NCI-H2196 treated with DMSO at 0.1 percent for 48 hours (cell line): Measurements from ENCODE around the gene HSD11B1L.
A peak's percentile ranks its signal among the peaks of the same experiment; 100 is the strongest.

ENCODE experiments used
- DNase-seq: peaks from one replicate; lab custom pipeline; 2025; ENCODE audit not compliant: unreplicated experiment; lab: John Stamatoyannopoulos, UW

Gene HSD11B1L, protein sequence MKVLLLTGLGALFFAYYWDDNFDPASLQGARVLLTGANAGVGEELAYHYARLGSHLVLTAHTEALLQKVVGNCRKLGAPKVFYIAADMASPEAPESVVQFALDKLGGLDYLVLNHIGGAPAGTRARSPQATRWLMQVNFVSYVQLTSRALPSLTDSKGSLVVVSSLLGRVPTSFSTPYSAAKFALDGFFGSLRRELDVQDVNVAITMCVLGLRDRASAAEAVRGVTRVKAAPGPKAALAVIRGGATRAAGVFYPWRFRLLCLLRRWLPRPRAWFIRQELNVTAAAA

DNA sequence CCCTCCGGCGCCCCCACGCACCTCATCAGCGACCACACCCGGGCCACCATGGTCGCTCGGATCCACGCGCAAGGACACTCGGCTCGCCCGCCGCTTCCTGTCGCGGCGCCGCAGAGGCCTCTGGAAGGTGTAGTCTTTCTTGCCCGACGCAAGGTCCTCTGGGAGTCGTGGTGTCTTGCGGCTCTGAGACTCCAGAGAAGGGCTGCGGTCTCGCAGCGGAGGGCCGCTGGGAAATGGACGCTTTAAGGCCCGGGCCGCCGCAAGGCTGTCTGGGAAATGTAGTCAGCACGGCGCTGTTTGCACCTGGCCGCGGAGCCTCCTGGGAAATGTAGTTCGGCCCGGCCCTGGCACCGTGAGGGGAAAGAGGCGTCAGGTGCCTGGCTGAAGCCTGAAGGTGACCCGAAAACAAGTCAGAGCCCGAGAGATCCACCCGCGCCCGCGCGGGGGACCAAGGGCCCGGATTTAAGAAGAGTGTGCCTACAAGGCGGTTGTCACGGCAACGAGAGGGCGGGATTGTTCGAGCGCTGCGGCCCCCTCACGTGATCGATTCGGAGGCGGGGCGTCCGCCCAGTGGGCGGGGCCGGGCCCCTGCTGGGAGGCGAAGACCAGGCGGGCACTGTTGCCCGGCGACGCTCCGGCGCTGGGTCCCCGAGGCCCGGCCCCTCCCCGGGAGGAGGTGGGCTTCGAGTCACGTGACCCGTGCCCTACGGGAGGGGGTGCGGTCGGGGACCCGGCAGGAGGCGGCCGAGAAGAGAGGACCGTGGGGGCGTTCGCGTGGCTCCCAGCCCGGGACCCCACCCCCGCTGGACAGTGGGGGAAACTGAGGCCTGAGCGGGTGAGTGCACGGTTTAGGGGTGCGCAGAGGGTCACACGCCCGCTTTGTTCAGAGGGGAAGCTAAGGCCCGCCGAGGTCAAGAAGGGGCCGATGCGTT, at the start of gene HSD11B1L, which contains the start of gene MICOS13:
HSD11B1L (plus strand) TSS at position 591 of the 932 bp plus-strand sequence. CDS start 3,806 bp downstream, outside the sequence.
MICOS13 (minus strand) TSS at position 80 of the 932 bp plus-strand sequence; CDS start at position 50, 30 bp downstream.
- peak; percentile 95 for DNase-seq

DNA sequence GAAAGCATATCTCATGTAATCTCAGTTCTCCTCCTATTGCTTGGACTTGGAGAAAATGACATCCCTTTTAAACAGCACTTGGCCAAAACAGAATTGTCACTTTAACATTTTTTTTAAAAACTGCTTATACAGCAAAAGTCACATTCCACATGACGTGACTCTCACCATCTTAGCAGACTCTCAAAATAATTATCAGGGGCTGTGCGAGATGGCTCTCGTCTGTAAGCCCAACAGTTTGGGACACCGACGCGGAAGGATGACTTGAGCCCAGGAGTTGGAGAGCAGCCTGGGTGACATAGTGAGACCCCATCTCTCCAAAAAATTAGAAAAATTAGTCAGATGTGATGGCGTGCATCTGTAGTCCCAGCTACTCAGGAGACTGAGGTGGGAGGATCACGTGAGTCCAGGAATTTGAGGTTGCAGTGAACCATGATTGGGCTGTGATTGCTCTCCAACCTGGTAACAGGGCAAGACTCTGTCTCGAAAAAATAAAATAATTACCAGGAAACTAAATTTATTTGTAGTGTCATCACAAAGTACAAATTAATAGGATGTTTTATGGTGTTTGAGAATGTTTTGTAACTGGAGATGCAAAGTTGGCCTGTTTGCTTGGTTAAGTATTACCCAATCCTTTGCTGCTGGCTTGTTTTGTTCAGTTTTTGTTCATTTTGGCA, 49.1 kb upstream of the HSD11B1L start:
- no peak for DNase-seq

DNA sequence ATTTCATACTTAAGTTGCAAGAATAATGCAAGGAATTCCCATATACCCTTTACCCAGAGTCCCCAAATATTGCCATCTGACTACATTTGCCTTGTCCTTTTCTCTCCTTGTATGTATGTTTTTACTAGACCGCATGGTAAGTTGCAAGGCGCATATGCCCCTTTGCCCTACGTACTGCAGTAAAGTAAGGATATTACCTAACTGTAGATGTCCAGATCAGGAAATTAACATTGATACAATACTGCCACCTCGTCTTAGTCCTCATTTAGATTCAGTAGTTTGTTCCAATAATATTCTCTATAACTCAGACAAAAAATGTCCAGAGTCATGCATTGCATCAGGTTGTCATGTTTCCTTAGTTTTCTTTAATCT, 48.6 kb upstream of the HSD11B1L start:
- DNase-seq: no peak

DNA sequence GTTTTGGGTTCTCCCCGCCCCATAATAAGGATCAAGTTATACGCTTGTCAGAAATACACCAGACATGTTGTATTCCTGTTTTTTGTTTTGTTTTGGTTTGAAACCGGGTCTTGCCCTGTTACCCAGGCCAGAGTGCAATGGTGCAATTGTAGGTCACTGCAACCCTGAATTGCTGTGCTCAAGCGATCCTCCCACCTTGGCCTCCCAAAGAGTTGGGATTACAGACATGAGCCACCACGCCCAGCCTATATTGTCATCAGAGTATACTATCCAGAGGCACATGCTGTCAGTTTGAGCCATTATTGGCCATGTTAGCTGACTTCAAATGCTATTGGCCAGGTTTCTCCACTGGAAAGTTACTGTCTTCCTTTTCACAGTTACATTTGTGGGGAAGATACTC, 48.2 kb upstream of the HSD11B1L start:
- DNase-seq: no peak

DNA sequence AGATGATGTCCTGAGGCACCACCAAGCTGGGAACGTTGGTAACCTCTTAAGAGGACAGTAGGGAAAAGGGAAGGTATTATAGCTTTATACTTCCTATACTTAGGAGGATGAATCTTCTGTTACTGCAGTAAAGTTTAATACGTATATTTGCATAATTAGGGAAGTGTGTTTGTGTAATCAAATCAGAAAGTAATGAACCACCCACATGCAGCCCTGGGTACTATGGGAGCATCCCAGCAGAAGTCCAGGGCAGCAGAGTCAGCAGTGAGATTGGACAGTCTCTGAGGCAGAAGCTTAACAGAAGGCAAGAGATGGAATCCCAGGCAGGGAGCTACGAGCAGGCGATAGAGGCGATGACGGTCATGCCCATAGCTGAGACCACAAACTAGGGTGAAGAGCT, 45.4 kb upstream of the HSD11B1L start:
- DNase-seq: no peak

DNA sequence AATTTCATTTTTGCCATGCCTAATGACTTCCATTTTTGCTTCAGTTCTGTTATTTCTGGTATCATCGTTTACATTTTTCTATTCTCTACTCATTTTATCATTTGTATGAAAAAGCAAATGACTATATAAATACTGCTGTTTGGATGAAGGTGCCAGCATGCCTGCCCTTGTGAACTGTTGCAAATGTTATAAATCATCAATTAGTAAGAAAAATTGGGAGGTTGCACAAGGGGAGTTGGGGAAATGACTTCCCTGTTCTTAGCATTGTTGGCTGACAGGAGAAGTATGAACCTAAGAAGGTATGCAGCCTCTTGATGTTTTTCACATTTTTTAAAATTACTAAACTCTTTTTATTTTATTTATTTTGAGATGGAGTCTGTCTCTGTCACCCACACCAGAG, 42.9 kb upstream of the HSD11B1L start:
- no peak for DNase-seq

DNA sequence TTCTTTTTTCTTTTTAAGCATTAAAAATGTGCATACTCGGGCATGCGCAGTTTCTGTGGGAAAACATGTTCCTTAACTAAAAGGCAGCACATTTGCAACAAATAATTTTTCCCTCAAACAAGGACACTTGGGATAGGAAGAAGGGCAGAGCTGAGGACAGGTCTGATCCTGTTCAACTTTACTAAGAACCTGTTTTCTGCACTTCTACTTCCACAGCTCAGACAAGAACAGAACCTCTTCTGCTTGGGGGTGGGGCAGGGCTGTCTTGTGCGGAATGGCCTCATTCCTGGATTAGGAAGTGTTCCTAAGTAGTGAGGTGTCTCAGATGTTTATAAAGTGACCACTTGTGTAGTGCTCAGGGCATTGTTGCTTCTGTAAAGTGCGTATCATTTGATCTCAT, 39.7 kb upstream of the HSD11B1L start:
- DNase-seq: no peak

DNA sequence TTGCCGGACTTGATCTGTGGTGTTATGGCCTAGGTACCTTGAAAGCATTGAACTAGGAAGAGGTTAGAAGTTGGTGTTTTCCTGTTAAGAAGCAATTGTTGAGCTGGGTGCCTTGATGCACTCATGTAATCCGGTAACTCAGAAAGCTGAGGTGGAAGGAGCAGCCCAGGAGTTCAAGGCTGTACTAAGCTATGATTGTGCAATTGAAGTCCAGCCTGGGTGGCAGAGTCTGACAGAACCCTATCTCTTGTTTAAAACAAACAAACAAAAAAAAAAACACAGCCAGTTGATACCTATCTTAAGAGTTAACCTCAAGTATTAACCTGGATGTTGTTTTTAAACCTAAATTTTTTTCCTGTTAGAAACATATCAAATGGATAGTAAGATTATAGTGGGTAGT, 38.6 kb upstream of the HSD11B1L start:
- no peak for DNase-seq

DNA sequence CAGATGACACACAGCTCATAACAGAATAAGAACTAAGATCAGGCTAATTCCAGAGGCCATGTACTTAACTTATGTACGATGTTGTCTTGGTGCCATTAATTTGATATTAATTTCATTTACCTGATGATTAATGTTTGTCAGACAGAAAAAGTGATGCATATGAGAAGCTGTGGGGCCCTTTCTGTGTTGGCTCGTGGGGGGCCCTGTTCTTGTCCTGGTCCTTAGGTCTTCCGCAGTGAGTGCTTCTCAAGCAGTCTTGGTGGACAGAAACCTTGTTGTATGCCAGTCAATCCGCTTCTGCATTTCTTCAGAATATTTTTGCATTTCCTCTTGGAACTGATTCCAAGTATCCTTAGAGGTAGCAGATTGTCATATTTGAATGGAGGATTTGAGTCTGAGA, 37.8 kb upstream of the HSD11B1L start:
- DNase-seq: no peak

DNA sequence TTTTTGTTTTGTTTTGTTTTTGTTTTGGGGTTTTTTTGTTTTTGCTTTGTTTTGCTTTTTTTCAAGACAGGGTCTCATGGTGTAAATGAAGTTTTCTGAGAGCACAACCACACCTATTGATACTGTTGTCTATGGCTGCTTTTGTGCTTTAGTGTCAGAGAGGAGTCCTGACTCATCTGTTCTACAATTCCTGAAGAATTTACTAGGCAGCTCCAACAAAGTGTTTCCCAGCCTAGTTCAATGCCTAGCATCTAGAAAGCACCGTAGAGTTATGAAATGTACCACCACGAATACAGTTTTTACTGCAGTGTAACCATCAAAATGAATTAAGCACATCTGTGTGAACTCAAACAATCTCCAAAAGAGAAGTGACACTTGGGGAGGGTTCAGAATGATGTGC, 36.8 kb upstream of the HSD11B1L start:
- DNase-seq: no peak

DNA sequence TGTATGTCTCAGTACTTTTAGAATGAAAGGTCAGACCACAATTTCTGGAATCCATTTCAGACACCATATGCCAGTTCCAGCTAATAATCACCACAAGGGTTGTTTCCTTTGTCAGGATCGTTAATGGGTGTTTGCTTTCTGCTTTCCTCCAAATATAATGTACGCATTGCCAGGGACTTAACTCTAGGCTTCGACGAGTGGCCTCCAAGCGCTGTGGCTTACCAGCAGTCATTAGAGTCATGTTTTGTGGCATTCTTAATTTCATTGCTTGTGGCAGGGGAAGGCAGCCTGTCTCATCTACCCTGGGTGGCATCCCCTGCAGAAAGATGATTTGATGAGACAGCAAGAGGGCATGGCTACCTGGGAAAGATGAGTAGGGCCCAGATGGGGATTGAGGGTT, 35.4 kb upstream of the HSD11B1L start:
- no peak for DNase-seq

DNA sequence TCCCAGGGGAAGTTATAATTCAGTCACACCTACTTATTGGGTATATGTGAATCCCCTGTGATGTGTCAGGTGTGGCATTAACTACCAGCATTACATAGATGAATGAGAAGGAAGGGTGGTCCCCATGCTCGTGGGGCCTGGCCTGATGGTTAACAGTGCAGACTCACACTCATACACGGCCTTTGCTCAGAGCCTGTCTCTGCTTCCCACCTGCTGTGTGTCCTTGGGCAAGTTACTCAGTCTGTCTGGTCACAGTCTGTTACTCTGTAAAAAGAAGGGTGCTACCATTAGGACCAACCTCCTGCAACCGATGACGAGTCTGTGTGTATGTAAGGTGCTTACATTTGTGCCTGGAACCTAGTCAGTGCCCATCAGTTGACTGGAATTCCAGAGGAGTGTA, 34.1 kb upstream of the HSD11B1L start:
- DNase-seq: no peak

DNA sequence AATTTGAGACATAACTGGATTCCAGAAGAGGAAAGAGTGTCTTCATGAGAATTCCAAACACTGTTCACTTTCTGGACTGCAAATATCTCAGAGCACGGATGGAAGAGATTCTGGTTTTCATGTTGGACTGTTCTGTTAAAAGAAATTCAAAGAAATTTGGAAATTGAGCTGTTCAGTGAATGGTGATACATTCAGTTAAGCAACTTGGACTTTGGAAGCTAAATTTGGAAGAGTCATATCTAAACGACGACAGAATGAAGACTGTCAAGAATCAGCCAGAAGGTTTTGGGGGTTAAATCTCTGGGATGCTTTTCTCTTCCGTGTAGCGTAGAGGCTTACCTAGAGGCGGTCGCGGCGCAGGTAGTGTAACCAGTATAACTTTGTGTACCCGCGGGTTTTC, 32.4 kb upstream of the HSD11B1L start:
- DNase-seq: no peak

DNA sequence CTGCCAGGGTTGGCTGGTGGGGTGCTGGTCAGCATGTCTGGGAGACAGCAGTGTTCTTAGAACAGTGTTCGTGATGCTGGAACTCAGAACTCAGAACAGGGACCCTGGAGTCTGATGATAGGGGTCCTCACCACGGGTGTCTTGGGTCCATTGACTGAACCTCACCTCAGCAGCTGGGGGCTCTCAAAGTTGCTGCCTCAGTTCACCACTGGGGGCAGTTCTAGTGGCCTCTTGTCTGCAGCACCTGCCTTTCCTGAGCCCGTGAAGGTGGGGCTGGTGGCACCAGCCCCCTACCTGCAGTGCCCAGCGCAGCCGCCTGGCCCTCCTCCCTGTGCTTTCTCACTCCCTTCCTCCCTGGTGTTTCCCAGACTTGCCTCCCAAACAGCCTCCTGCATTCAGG, 29.5 kb upstream of the HSD11B1L start:
- DNase-seq: no peak

DNA sequence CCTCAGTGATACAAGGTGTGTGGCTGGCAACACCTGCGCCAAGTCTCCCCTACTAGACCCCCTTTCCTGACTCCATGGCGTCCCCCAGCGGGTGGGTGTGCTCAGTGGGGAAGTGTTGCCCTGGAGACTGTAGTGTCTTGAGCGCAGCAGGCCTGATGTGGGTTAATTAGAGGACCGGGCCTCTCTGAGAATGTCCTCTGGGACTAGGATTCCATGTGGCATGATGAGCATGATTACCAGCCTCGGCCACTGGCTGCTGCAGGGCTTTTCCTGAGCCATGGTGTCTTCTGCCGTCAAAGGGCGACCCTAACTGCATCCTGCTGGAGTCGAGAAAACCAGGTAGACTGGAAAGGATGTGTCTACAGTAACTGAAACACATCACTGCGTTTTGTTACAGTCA, 28.6 kb upstream of the HSD11B1L start:
- DNase-seq: no peak

DNA sequence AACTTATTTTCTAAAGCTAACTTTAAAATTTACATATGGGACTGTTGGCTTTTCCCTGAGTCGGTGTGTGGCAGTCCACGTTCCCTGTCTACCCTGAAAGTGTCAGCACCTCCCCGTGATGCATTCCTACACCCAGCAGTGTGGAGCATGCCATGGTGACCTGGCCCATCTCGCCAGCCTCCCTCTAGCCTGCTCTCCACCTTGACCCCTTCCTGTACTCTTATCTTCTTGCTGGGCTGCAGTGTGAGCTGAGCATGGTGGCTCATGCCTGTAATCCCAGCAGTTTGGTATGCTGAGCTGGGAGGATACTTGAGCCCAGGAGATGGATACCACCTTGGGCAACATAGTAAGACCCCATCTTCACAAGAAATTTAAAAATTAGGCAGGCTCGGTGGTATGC, 25.9 kb upstream of the HSD11B1L start:
- DNase-seq: no peak

DNA sequence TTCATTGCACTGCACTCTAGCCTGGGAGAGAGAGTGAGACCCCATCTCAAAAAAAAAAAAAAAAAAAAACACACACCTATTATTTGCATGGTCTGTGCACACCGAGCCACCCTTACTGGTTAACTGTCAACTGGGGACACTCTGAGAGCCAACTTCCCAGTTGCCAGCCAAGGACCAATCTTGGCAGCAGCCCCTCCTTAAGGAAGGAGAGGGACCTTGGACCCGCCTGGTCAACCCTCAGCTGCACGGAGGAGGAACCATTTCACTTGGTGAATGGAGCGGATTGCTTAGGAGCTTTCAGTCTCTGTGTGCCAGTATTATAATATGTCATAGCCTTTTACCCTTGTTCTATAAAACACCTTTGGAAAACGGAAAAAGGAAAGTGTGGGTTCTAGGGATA, 25.4 kb upstream of the HSD11B1L start:
- DNase-seq: no peak

DNA sequence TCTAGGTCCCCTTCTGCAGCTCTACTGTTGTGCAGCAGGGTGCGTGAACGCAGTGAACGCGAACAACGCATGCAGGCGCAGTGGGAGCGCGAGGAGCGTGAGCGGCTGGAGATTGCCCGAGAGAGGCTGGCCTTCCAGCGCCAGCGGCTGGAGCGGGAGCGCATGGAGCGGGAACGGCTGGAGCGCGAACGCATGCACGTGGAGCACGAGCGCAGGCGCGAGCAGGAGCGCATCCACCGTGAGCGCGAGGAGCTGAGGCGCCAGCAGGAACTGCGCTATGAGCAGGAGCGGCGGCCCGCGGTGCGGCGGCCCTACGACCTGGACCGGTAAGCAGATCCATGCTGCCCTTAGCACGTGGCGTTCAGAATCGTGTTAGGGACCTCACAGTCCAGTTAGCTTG, 19.3 kb upstream of the HSD11B1L start:
- DNase-seq: no peak

DNA sequence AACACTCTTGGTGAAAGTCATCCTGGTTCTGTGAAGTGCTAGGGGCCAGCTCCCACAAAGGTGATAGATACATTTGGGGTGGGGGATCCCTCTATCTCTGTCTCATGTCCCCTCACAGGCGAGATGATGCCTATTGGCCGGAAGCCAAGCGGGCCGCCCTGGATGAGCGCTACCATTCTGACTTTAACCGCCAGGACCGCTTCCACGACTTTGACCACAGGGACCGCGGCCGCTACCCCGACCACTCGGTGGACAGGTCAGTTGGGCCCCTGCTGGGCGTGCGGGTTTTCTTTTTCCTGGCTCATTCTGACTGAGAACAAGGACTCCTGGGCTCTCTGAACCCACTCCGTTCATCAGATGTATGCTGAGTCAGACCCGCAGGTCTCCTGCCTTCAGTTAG, 16.9 kb upstream of the HSD11B1L start:
- DNase-seq: no peak

DNA sequence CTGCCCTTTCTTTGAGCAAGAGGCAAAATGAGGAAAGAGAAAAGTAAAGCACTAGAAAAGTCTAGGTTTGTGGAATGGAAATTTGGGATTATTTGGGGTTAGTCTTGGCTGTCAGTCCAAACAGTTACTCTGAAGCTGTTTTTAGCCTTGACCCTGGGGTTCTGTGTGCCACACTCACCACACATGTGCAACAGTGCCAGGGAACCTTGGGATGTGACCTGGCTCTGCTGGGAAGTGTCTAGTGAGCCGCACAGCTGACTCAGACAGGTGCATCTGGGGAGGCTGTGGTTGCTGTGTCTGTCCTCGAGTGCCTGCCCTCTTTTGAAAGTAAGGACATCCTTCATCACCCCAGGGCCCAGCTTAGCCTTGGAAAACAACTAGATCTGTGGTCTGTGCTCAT, 16.3 kb upstream of the HSD11B1L start:
- DNase-seq: no peak

DNA sequence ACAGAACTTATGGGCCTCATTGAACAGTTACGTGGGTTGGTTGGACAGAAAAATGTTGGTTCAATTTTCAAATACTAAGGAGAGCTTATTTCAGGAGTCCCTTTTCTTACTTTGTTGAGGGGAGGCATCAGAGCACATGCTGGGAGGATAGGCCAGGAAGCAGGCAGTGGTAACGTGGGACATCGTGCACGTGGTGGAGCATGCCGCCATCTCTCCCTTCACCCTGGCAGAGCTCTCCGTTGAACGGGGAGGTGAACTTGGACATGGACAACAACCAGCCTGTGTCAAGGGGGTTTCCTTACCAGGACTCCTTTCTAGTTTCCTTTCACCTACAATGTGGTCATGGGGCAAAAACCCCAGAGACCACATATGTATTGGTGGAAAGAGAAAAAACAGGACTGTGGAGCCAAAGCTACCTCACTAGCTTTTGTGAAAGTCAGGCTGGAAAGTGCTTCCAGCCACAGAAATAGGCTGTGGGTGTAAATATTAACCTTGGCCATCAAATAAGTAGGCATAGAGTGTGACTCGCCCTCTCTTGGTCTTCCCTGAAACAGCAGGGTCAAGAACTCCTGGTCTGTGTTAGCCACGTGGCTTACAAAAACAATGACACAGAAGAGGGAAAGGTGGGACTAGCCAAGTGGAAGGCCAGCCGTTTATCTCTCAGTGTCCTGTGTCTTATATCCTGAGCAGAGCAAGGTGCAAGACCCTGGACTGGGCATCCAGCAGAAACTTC, 14.9 kb upstream of the HSD11B1L start:
- DNase-seq: no peak
